ENCODE results near the gene HARBI1. TPM values are rescaled to one million over a fixed set of nuclear protein-coding genes. Genes with fewer than 3 reads are reported as not detected.

HARBI1 gene
- total and polyA plus RNA-seq, 5 donors: 2.7 to 4.1 (median 3.6) TPM

GRCh38 chr11:46611526-46612304 is 5.3 kb downstream of the HARBI1 start:
- H3K4me1 ChIP-seq (ENCODE audit: control insufficient read depth, insufficient read depth, low read length): no peaks in the 10 kb centered on the region
- H3K27me3 ChIP-seq (ENCODE audit: control insufficient read depth, insufficient read depth): no peaks in the 10 kb centered on the region
- 71% methylated on average over 5 of the region's 5 CpGs for WGBS
- H3K27ac ChIP-seq (ENCODE audit: low read length): peak overlapping the region; percentile 35
- H3K9me3 ChIP-seq (ENCODE audit: control insufficient read depth, low read length): no peaks in the 10 kb centered on the region
- ATAC-seq: peak; percentile 18 to 22
- no peak for DNase-seq
- no peak overlapping the region for H3K4me3 ChIP-seq (ENCODE audit: low read length)
- intact Hi-C loops (cut with DNase I): loop anchor here in 1 of 4 donors (10.0 kb wide), 1 partner anchor 227 kb away; the partner anchor contains the start of gene MDK

DNA sequence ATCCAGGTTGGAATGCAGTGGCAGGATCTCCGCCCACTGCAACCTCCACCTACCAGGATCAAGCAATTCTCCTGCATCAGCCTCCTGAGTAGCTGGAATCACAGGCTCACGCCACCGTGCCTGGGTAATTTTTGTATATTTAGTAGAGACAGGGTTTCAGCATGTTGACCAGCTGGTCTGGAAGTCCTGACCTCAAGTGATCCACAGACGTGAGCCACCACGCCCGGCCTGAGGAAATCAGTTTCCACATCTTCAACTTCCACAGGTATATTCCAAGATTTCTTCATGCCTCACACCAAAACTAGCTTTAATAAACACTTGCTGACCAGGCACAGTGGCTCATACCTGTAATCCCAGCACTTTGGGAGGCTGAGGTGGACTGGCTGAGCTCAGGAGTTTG is 7.6 kb downstream of the HARBI1 start:
- Histone ChIP-seq H3K4me1 (ENCODE audit: control insufficient read depth, insufficient read depth, low read length) (no peaks in the 10 kb centered on the region), H3K27me3 (ENCODE audit: control insufficient read depth, insufficient read depth) (no peaks in the 10 kb centered on the region), H3K9me3 (ENCODE audit: control insufficient read depth, low read length) (no peaks in the 10 kb centered on the region), H3K4me3 (ENCODE audit: low read length) (no peak overlapping the region), H3K27ac (ENCODE audit: low read length) (no peak overlapping the region)
- intact Hi-C loops (cut with DNase I): no loop called here
- no peak for ATAC-seq
- DNase-seq: peak in 1 of 3 donors; percentile 36
- 95% methylated on average over 6 of the region's 6 CpGs for WGBS

- H3K4me3 ChIP-seq (ENCODE audit: low read length): no peak overlapping the region
- intact Hi-C loops (cut with DNase I): no loop called here
- WGBS: 79% methylated on average over 1 of the region's 1 CpG
These were observed 9.5 kb downstream of the HARBI1 start for GRCh38 chr11:46607516-46607915.

DNA sequence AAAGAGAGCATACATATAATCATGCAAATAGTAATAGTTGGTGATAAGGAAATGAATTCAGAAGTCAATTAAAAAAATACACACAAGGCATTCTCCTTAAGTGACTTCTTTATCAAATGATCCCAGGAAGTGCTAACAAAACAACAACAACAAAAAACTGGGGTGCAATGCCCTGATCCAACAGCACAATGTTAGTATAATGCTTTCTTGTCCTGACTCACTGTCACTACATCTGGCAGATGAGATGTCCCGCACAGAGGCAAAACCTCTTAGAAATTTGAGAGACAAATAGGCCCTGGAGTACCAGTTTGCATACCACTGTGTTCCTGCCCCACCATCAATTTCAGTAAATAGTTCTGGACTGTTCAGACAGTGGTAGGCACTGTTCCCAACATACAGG is 12.2 kb downstream of the HARBI1 start:
- Histone ChIP-seq H3K4me1 (ENCODE audit: control insufficient read depth, insufficient read depth, low read length) (no peaks in the 10 kb centered on the region), H3K27ac (ENCODE audit: low read length) (no peak overlapping the region), H3K4me3 (ENCODE audit: low read length) (no peak overlapping the region), H3K27me3 (ENCODE audit: control insufficient read depth, insufficient read depth) (no peaks in the 10 kb centered on the region), H3K9me3 (ENCODE audit: control insufficient read depth, low read length) (no peaks in the 10 kb centered on the region)
- 86% methylated on average over 1 of the region's 1 CpG for WGBS
- DNase-seq: no peak
- intact Hi-C loops (cut with DNase I): no loop called here
- ATAC-seq: no peak

More at GRCh38 chr11:46607516-46607915, 9.5 kb downstream of the HARBI1 start:
- Histone ChIP-seq H3K27ac (ENCODE audit: low read length) (no peak overlapping the region), H3K27me3 (ENCODE audit: control insufficient read depth, insufficient read depth) (no peaks in the 10 kb centered on the region), H3K9me3 (ENCODE audit: control insufficient read depth, low read length) (no peaks in the 10 kb centered on the region), H3K4me1 (ENCODE audit: control insufficient read depth, insufficient read depth, low read length) (no peaks in the 10 kb centered on the region)
- no peak for DNase-seq
- ATAC-seq: no peak

- DNase-seq: no peak
- Histone ChIP-seq H3K9me3 (ENCODE audit: control insufficient read depth, low read length) (no peaks in the 10 kb centered on the region), H3K27me3 (ENCODE audit: control insufficient read depth, insufficient read depth) (no peaks in the 10 kb centered on the region), H3K4me1 (ENCODE audit: control insufficient read depth, insufficient read depth, low read length) (no peaks in the 10 kb centered on the region), H3K4me3 (ENCODE audit: low read length) (no peak overlapping the region), H3K27ac (ENCODE audit: low read length) (no peak overlapping the region)
- no peak for ATAC-seq
- 94% methylated on average over 15 of the region's 15 CpGs for WGBS
- intact Hi-C loops (cut with DNase I): no loop called here
These were observed 13.2 kb downstream of the HARBI1 start for GRCh38 chr11:46603704-46604308.

GRCh38 chr11:46601129-46601528 is 15.9 kb downstream of the HARBI1 start:
- Histone ChIP-seq H3K9me3 (ENCODE audit: control insufficient read depth, low read length) (no peaks in the 10 kb centered on the region), H3K27me3 (ENCODE audit: control insufficient read depth, insufficient read depth) (no peaks in the 10 kb centered on the region), H3K4me1 (ENCODE audit: control insufficient read depth, insufficient read depth, low read length) (no peaks in the 10 kb centered on the region), H3K4me3 (ENCODE audit: low read length) (no peak overlapping the region), H3K27ac (ENCODE audit: low read length) (no peak overlapping the region)
- 50% methylated on average over 1 of the region's 1 CpG for WGBS
- DNase-seq: no peak
- intact Hi-C loops (cut with DNase I): no loop called here
- peak in 1 of 2 donors; percentile 48 for ATAC-seq

DNA sequence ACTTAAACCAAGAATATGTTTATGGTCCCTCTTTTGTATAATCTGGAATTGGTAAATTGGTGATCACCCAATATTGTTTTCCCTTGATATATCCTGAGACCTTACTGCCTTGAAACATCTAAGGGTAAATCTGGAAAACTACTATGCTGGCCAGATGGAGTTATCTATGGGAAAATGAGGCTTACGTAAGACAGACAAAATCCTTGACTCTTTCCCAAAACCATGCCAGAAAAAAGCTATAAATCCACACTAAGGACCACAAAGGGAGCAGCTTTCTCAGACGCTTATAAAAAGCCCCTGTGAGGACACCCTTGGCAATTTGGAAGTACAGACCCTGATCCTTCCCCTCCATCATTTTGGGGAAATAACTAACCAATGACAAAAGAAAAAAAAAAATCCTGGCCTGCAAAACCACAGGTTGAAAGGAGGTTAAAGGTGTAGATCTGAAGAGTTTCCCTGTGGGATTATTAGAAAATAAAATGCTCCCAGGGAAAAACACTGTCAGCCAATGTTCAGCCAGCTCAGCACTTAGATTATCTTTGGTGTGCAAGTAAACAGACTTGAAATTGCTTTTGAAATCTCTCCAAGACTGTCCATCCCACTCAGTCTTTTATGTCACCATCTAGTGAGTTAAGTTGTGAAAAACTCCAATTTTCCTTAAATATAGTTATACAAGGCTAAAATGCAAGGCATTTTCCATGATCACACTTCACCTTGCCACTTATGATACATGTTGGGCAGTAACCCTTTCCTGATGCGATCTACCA is 16.6 kb downstream of the HARBI1 start:
- intact Hi-C loops (cut with DNase I): no loop called here
- H3K9me3 ChIP-seq (ENCODE audit: control insufficient read depth, low read length): no peaks in the 10 kb centered on the region
- H3K27ac ChIP-seq (ENCODE audit: low read length): peak overlapping the region; percentile 17
- WGBS: 72% methylated on average over 3 of the region's 3 CpGs
- no peaks in the 10 kb centered on the region for H3K4me1 ChIP-seq (ENCODE audit: control insufficient read depth, insufficient read depth, low read length)
- ATAC-seq (peak; percentile 22 to 41), DNase-seq (no peak)
- no peaks in the 10 kb centered on the region for H3K27me3 ChIP-seq (ENCODE audit: control insufficient read depth, insufficient read depth)
- no peak overlapping the region for H3K4me3 ChIP-seq (ENCODE audit: low read length)

- intact Hi-C loops (cut with DNase I): no loop called here
- Histone ChIP-seq H3K4me3 (ENCODE audit: low read length) (no peak overlapping the region), H3K4me1 (ENCODE audit: control insufficient read depth, insufficient read depth, low read length) (no peaks in the 10 kb centered on the region), H3K27ac (ENCODE audit: low read length) (no peak overlapping the region), H3K27me3 (ENCODE audit: control insufficient read depth, insufficient read depth) (no peaks in the 10 kb centered on the region), H3K9me3 (ENCODE audit: control insufficient read depth, low read length) (no peaks in the 10 kb centered on the region)
- ATAC-seq: peak; percentile 80 to 87
- WGBS: 71% methylated on average over 8 of the region's 8 CpGs
- DNase-seq: peak in 1 of 3 donors; percentile 54
These were observed 17.5 kb downstream of the HARBI1 start for GRCh38 chr11:46599340-46600193.

DNA sequence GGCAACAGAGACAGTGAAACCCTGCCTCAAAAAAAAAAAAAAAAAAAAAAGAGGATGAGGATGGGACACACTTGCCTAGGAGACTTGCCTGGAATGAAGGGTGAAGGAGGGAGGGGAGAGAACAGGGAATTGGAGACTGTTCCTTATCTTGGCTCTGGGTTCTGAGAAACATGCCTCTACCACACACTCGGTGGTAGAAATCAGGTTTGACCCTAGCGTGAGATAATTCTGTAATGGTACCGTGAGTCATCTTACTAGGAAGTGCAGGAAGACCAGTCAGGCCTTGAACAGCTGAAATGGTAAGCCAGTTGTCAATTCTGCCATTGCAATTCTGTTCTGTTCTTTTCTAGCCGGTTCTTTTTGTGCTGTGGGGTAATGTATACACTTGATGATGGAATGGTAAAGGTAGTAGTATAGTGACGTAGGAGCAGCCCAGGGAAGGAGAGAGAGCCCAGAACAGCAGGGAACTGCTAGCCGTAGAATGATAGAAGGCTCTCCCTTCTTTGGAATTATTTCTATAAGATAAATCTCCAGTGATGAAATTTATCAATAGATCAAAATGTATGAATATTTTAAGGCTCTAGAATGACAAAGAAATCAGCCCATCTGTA is 19.3 kb downstream of the HARBI1 start:
- WGBS: 78% methylated on average over 6 of the region's 6 CpGs
- no peaks in the 10 kb centered on the region for H3K9me3 ChIP-seq (ENCODE audit: control insufficient read depth, low read length)
- H3K4me1 ChIP-seq (ENCODE audit: control insufficient read depth, insufficient read depth, low read length): no peaks in the 10 kb centered on the region
- intact Hi-C loops (cut with DNase I): no loop called here
- H3K4me3 ChIP-seq (ENCODE audit: low read length): no peak overlapping the region
- DNase-seq: no peak
- H3K27ac ChIP-seq (ENCODE audit: low read length): no peak overlapping the region
- H3K27me3 ChIP-seq (ENCODE audit: control insufficient read depth, insufficient read depth): no peaks in the 10 kb centered on the region
- no peak for ATAC-seq

GRCh38 chr11:46597155-46597554 is 19.9 kb downstream of the HARBI1 start:
- intact Hi-C loops (cut with DNase I): no loop called here
- ATAC-seq (no peak), DNase-seq (no peak)
- Histone ChIP-seq H3K4me3 (ENCODE audit: low read length) (no peak overlapping the region), H3K4me1 (ENCODE audit: control insufficient read depth, insufficient read depth, low read length) (no peaks in the 10 kb centered on the region), H3K27ac (ENCODE audit: low read length) (no peak overlapping the region), H3K27me3 (ENCODE audit: control insufficient read depth, insufficient read depth) (no peaks in the 10 kb centered on the region), H3K9me3 (ENCODE audit: control insufficient read depth, low read length) (no peaks in the 10 kb centered on the region)
- WGBS: 96% methylated on average over 1 of the region's 1 CpG

All from right cardiac atrium (tissue), 5 donors.